GM12873 (cell line): Measurements from ENCODE around the gene ZNF771.
A peak's percentile ranks its signal among the peaks of the same experiment; 100 is the strongest.

Source experiments
- TF ChIP-seq, protein P1 (sequence below): IDR thresholded peaks from 2 replicates; pipeline ENCODE4 v1.5.1; 2012; ENCODE audit warnings: low read depth, mild to moderate bottlenecking, moderate library complexity, low read length, control low read depth; ENCODE audit not compliant: insufficient read depth; ENCODE audit errors: missing control alignments

Gene ZNF771

GRCh38 chr16:30407102-30407803 lies at the start of gene ZNF771:
TSS of gene ZNF771 (plus strand) at chr16:30407606. CDS start at chr16:30408054, 448 bp downstream.
- TF ChIP-seq, protein P1, sequence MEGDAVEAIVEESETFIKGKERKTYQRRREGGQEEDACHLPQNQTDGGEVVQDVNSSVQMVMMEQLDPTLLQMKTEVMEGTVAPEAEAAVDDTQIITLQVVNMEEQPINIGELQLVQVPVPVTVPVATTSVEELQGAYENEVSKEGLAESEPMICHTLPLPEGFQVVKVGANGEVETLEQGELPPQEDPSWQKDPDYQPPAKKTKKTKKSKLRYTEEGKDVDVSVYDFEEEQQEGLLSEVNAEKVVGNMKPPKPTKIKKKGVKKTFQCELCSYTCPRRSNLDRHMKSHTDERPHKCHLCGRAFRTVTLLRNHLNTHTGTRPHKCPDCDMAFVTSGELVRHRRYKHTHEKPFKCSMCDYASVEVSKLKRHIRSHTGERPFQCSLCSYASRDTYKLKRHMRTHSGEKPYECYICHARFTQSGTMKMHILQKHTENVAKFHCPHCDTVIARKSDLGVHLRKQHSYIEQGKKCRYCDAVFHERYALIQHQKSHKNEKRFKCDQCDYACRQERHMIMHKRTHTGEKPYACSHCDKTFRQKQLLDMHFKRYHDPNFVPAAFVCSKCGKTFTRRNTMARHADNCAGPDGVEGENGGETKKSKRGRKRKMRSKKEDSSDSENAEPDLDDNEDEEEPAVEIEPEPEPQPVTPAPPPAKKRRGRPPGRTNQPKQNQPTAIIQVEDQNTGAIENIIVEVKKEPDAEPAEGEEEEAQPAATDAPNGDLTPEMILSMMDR: peak; percentile 13

DNA sequence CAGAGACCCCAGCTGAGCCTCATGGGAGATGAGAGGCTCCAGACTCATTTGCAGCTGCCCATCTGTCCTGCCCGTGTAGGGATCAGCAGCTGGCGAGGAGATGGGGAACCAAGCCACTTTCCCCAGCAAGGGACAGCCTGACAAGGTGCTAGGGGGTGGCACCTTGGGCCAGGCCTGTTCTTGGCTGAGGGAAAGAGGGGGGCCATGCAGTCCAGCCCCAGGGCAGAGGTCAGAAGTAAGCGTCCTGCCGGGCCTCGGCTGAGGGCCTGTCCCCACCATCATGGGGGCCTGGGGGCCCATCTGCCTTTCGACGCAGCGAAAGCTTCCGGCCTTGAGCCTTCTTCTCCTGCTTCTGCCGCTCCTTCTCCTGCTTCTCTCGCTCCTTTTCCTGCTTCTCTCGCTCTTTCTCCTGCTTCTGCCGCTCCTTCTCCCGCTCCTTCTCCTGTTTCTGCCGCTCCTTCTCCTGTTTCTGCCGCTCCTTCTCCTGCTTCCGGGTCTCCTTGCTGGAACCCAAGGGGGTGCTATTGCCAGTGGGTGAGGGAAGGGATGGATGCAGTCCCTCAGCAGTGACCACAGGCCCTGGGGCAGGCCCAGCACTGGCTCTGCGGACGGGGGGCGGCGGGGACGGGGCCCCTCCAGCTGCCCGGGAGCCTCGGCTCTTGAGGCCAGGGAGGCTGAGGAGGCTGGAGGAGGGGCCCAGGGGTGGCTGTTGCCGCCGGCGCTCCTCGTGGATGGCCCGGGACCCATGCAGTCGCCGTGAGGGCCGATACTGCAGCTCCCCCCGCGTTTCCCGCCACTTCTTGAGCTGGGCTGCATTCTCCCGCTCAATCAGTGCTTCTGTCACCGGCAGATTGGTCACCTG lies 49.5 kb upstream of the ZNF771 start:
- TF ChIP-seq, protein P1: no peak

GRCh38 chr16:30358577-30358936 lies 48.8 kb upstream of the ZNF771 start:
- TF ChIP-seq, protein P1: no peak

GRCh38 chr16:30358990-30359870 lies 48.2 kb upstream of the ZNF771 start:
- TF ChIP-seq, protein P1: no peak

- TF ChIP-seq, protein P1: no peak
These were observed 47.6 kb upstream of the ZNF771 start for GRCh38 chr16:30359871-30360170.

DNA sequence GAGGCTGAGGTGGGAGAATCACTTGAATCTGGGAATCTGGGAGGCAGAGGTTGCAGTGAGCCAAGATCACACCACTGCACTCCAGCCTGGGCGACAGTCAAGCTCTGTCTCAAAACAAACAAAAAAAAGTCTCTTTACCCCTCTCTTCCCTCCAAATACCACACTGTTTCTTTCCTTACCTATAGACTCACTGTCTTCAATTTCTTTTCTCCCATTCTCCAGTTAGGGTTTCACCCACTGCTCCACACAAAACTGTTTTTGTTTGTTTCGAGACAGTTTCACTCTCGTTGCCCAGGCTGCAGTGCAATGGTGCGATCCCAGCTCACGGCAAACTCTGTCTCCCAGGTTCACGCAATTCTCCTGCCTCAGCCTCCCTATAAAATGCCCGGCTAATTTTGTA lies 46.2 kb upstream of the ZNF771 start:
- TF ChIP-seq, protein P1: no peak

- TF ChIP-seq, protein P1: no peak
These were observed 42.2 kb upstream of the ZNF771 start for GRCh38 chr16:30365200-30365599.
